HG02623 (cell line): ENCODE data around the gene CRABP2.

ENCODE experiments used
- ATAC-seq: cut with Tn5 transposase; IDR thresholded peaks from one replicate; pipeline ENCODE4 v1.9.1; 2021; ENCODE audit warnings: moderate library complexity; ENCODE audit not compliant: unreplicated experiment

The CRABP2 gene

DNA sequence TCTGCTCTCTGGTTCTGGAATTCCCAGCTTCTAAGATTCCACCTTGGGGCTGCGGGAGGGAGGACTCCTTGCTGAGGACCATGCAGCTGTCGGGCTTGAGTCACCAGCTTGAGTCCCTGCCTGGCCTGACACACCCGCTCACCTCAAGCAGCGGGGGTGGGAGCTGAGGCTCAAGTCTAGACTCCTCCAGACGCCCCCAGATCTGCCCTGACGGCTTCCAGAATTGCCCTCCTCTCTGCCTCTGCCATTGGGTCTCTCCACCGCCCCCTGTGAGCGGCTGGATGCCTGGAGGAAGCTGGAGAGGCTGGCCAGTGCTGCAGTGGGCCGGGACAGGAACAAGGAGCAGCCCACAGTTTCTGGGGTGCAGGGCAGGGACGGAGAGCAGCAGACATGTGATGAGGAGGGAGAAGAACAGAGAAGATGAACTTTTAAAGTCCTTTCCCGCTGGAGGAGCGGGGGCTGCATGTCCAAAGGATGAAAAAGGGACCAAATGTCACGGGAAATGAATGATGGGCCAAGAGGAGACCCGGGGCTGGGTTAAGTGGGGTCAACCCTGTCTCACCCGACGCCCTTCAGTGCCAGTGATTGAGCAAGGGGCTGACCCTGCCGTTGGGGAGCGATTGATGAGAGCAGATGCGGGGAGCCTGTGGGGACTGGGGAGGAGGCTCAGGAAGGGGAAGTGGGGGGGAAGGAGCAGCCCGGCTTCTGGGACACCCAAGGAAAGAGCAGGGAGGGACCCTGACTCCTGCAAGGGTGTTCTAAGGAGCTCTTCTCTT lies 13.5 kb downstream of the CRABP2 start:
- ATAC-seq = no peak

DNA sequence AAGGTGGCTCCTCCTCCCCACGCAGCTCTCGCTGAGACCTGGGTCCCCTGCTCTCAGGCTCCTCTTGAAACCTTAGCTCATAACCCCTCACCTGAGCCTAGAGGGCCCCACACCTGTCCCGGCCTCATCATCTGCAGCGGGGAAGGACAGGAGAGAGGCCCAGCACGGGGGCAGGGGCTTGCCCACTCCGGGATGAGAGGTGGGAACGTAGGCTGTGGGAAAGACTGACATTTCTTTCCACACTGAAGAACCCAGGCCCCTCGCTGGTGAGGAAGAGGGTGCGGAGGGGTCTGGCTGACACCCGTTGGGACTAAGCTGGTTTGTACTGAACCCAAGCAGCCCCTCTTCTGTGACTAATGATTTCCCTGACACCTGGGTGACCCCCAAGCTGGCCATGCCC lies 14.2 kb downstream of the CRABP2 start:
- ATAC-seq = no peak

GRCh38 chr1:156690675-156691036 lies 14.7 kb downstream of the CRABP2 start:
- ATAC-seq = no peak

GRCh38 chr1:156689953-156690674 lies 15.3 kb downstream of the CRABP2 start:
- no peak for ATAC-seq

DNA sequence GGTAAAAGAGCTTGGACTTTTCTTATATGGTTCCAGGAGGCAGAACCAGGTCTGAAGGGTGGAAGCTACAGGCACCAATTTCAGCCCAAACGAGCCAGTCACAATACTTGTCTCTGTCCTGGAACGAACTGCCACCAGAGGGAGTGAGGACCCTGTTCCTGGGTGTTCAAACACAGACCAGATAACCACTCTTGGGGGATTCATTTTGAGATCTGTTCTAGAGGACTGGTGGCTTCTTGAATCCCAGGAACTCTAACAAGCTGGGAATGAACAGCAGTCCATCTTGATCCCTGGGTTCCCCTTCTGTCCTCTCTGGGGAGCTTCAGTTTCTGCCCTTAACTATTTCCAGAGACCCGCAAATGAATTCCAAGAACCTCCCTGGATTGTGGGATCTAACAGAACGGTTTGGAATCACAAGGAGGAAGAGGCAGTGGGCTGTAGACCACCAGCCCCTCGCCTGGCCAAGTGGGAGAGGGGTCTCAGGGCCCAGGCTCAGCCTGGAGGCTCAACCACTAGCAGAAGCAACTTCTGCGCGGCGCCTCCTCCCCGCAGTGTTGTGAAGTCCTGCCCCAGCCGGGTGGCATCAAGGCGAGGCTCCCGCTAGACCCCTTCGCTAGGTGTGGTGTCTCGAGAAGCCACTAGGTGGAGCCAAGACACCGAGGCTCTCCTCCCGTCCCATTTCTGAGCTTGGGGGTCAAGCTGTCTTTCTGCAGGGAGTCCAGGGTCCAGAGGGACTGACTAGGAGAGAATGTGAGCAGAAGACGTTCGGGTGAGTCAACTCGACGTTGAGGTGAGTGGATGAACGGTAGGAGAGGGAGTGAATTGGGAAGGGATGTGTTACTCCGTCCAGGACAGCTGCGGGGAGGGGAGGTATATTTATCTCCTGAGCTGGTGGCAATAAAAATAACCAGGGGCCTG lies 16.1 kb downstream of the CRABP2 start:
- ATAC-seq = no peak

- ATAC-seq = no peak
Observed at GRCh38 chr1:156684227-156684782, 21.1 kb downstream of the CRABP2 start.

- ATAC-seq = no peak
Observed at GRCh38 chr1:156682166-156682890, 23.1 kb downstream of the CRABP2 start.

DNA sequence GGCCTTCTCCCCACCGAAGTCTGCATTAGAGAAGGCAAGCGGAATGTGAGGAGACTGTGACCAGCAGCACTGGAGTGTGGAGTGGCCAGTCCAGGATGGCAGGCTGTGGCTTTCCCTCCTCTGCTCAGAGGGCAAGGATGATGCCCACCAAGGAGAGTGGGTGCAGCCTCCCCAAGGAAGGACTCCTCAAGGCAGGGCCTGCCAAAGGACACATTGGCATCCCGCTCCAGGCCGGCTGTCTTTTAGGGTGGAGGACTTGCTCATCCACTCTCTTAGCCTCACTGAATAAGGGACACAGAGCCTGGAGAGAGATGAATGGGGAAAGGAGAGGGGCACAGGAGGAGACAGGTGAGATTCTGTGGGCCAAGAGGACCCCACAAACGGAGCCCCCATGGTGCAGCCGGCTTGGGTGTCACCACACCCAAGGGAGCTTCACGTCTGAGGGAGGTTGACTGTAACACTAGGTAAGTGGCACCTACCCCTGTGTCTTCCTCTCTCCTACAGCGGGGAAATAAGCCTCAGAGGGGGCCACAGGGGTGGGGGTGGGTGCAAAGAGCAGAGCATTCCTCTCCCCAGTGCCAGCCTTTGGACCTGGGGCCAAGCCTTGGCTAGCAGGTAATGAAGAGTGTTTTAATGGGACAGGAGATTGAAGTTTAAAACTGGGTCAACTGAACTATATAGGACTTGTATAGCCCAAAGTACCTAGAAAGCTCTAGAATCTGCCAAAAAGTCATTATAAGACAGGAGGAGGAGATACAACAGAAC lies 24.0 kb downstream of the CRABP2 start:
- no peak for ATAC-seq

- no peak for ATAC-seq
Observed at GRCh38 chr1:156680056-156680455, 25.3 kb downstream of the CRABP2 start.

DNA sequence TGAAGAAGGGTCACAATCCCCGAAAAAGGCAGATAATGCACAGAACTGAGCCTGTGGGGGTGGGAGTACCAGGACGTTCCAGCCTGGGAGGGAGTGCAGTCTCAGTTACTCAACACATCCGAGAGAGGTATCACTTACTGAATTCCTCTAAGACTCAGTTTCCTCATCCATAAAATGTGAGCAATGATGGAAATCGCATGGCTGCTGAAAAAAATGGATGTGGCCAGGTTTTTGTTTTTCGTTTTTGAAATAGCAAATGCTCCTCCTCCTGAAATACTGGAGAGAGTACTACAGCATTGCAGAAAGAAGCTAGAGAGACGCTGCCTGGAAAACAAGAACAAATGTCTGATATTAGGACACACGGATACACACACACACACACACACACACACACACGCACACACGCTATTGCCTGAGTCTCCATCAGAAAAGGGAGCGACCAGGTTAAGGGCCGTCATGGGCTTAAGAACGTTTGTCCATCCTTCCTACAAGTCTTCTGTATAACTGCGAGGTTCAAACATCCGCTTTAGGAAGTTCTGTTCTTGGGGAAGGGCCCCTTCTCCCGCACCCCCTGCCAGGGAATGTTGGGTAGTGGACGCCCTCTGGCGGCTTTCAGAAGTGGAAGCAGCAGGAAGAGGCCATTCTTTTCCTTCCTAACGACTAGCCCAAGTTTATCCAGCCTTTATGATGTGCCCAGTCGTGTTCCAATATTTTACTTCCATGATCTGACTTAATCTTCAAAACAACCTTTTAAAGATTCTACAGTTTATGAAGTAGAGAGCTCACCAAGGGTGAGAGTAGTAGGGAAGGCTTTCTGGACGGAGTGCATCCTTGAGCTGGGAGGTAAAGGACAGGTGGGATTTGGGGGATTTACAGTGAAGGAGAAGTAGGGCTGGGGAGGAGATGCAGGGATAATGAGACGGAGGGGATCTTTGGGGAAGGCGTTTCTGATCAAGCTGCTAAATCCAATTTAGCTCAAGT lies 27.5 kb downstream of the CRABP2 start:
- no peak for ATAC-seq

- ATAC-seq = no peak
Observed at GRCh38 chr1:156676820-156677615, 28.4 kb downstream of the CRABP2 start, which contains the start of gene NES. TSS of gene NES (minus strand) at chr1:156677407. CDS start at chr1:156677264, 143 bp downstream.

GRCh38 chr1:156676114-156676819 lies 29.1 kb downstream of the CRABP2 start:
- no peak for ATAC-seq

- ATAC-seq = no peak
Observed at GRCh38 chr1:156675210-156676113, 29.9 kb downstream of the CRABP2 start.

GRCh38 chr1:156673387-156674121 lies 31.8 kb downstream of the CRABP2 start:
- ATAC-seq = no peak

DNA sequence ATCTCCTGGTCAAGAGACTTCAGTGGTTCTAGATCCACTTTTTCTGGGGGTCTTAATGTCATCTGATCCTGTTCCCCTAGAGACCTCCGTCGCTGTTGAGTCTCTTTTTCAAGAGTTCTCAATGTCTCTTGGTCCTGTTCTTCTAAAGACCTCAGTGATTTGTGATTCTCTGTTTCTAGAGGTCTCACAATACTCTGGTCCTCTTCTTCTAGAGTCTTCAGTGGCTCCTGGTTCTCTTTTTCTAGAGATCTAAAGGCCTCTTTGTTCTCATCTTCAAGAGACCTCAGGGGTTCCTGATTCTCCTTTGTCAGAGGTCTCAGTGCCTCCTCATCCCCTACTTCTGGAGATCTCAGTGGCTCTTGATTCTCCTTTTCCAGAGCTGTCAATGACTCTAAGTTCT lies 33.6 kb downstream of the CRABP2 start:
- no peak for ATAC-seq
